ENCODE data around the gene PARP3.

PARP3 gene

DNA sequence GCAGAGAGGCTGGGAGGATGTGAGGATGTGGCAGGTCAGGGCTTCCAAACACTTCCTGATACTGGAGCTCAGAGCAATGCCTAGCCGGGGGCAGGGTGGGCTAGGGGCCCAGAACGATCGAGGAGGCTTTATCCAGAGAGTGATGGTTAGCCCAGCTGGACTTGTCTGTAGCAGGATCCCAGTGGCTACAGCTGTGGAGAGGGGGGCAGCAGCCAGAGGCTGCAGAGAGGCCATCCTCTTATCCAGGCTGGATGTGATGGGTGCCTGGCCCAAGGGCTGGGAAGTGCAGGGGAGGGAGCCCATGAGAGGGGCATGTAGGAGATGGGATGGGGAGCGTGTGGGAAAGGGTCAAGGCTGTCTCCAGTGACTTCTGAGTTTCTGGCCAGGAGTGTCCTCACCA is 4.6 kb downstream of the PARP3 start:
- TF ChIP-seq TAF1 (IDR thresholded peaks at IDR 0.05; ENCODE audit: low read depth): no peak
- no peak for TF ChIP-seq ZBTB7A (IDR thresholded peaks at IDR 0.05; ENCODE audit: low read depth)
- TF ChIP-seq FOXM1 (IDR thresholded peaks at IDR 0.05; ENCODE audit: borderline replicate concordance, low read depth): no peak
- TF ChIP-seq CREB1 (IDR thresholded peaks at IDR 0.05; ENCODE audit: low read depth): no peak
- no peak for TF ChIP-seq EGR1 (IDR thresholded peaks at IDR 0.05)
- TF ChIP-seq RAD21 (IDR thresholded peaks at IDR 0.05; ENCODE audit: low read depth): no peak
- TF ChIP-seq NFIC (IDR thresholded peaks at IDR 0.05): no peak
- TF ChIP-seq REST (IDR thresholded peaks at IDR 0.05; ENCODE audit: low read depth): no peak
- TF ChIP-seq CEBPB (IDR thresholded peaks at IDR 0.05): no peak
- TF ChIP-seq, protein P1, sequence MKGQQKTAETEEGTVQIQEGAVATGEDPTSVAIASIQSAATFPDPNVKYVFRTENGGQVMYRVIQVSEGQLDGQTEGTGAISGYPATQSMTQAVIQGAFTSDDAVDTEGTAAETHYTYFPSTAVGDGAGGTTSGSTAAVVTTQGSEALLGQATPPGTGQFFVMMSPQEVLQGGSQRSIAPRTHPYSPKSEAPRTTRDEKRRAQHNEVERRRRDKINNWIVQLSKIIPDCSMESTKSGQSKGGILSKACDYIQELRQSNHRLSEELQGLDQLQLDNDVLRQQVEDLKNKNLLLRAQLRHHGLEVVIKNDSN (IDR thresholded peaks at IDR 0.05): no peak
- TF ChIP-seq YY1 (IDR thresholded peaks at IDR 0.05; ENCODE audit: low read depth): no peak
- no peak for TF ChIP-seq EP300 (IDR thresholded peaks at IDR 0.05; ENCODE audit: borderline replicate concordance)
- TF ChIP-seq TCF12 (IDR thresholded peaks at IDR 0.05; ENCODE audit: low read depth): no peak
- TF ChIP-seq, protein P2, sequence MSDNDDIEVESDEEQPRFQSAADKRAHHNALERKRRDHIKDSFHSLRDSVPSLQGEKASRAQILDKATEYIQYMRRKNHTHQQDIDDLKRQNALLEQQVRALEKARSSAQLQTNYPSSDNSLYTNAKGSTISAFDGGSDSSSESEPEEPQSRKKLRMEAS (IDR thresholded peaks at IDR 0.05): no peak
- TF ChIP-seq TEAD4 (IDR thresholded peaks at IDR 0.05): no peak

DNA sequence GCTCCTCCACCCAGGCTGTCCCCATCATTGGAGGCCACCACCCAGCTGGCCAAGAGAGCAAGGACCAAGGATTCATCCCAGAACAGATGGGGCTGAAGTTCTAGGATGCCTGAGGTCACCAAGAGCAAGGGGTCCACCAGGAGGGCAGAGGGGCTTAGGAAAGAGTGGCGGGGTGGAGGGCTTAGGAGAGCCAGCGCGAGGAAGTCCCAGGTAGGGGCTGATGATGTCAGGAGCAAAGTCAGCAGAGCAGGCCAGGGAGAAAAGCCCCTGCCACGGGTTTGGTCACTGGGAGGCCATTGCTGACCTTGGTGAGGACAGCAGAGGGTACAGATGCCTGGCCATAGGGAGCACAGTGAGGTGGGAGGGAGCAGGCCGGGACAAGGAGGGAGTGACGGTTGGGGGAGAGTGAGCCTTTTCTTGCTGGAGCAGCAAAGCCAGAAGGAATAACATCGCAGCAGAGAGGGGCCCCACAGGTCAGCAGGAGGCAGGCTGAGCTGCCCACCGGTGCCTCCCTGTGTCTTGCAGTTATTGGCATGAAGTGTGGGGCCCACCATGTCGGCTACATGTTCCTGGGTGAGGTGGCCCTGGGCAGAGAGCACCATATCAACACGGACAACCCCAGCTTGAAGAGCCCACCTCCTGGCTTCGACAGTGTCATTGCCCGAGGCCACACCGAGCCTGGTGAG is 5.2 kb downstream of the PARP3 start:
- TF ChIP-seq FOXM1 (IDR thresholded peaks at IDR 0.05; ENCODE audit: borderline replicate concordance, low read depth) (no peak), TAF1 (IDR thresholded peaks at IDR 0.05; ENCODE audit: low read depth) (no peak), REST (IDR thresholded peaks at IDR 0.05; ENCODE audit: low read depth) (no peak), ZBTB7A (IDR thresholded peaks at IDR 0.05; ENCODE audit: low read depth) (no peak), RAD21 (IDR thresholded peaks at IDR 0.05; ENCODE audit: low read depth) (no peak), CEBPB (IDR thresholded peaks at IDR 0.05) (no peak), YY1 (IDR thresholded peaks at IDR 0.05; ENCODE audit: low read depth) (no peak), TCF12 (IDR thresholded peaks at IDR 0.05; ENCODE audit: low read depth) (no peak), CREB1 (IDR thresholded peaks at IDR 0.05; ENCODE audit: low read depth) (no peak), EGR1 (IDR thresholded peaks at IDR 0.05) (no peak), EP300 (IDR thresholded peaks at IDR 0.05; ENCODE audit: borderline replicate concordance) (no peak), TEAD4 (IDR thresholded peaks at IDR 0.05) (no peak), NFIC (IDR thresholded peaks at IDR 0.05) (no peak)
- TF ChIP-seq, protein P1 (IDR thresholded peaks at IDR 0.05): no peak
- TF ChIP-seq, protein P2 (IDR thresholded peaks at IDR 0.05): no peak

DNA sequence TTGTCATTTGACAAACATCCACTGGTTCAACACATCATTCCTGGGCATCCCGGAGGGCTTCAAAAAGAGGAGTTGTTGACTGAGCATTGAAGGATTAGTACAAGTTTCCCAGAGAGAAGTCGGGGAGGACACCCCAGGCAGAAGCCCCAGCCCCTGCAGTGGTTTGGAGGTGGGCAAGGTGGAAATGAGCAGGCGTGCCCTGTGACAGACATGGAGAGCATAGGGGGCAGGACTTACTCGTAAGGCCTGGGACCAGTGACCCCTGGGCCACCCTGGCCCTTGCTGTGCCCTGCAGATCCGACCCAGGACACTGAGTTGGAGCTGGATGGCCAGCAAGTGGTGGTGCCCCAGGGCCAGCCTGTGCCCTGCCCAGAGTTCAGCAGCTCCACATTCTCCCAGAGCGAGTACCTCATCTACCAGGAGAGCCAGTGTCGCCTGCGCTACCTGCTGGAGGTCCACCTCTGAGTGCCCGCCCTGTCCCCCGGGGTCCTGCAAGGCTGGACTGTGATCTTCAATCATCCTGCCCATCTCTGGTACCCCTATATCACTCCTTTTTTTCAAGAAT is 5.9 kb downstream of the PARP3 start:
- no peak for TF ChIP-seq ZBTB7A (IDR thresholded peaks at IDR 0.05; ENCODE audit: low read depth)
- TF ChIP-seq, protein P2 (IDR thresholded peaks at IDR 0.05): no peak
- TF ChIP-seq EGR1 (IDR thresholded peaks at IDR 0.05): no peak
- TF ChIP-seq EP300 (IDR thresholded peaks at IDR 0.05; ENCODE audit: borderline replicate concordance): no peak
- no peak for TF ChIP-seq REST (IDR thresholded peaks at IDR 0.05; ENCODE audit: low read depth)
- TF ChIP-seq CREB1 (IDR thresholded peaks at IDR 0.05; ENCODE audit: low read depth): no peak
- no peak for TF ChIP-seq NFIC (IDR thresholded peaks at IDR 0.05)

- TF ChIP-seq NFIC (IDR thresholded peaks at IDR 0.05): no peak
Measured at GRCh38 chr3:51949121-51949520, 7.0 kb downstream of the PARP3 start.
